Sigmoid colon (tissue), 4 donors: ENCODE data around the gene PLCB2.

Experiments used
- CTCF ChIP-seq, 4 experiments: fragments of 450-650 bp in 3 of 4; fragments of 200-600 bp in 1 of 4; IDR thresholded peaks; one replicate each; pipeline ENCODE4 v1.5.1; 2016 to 2019; ENCODE audit warnings: antibody characterized with exemption in 4 of 4, mild to moderate bottlenecking in 3 of 4, moderate library complexity in 2 of 4
- POLR2A ChIP-seq, 2 donors: fragments of 450-650 bp; IDR thresholded peaks; one replicate each; pipeline ENCODE4 v1.6.1; 2016; ENCODE audit warnings: antibody characterized with exemption in 2 of 2, mild to moderate bottlenecking in 2 of 2, moderate library complexity in 2 of 2
- POLR2AphosphoS5 ChIP-seq, 4 donors: sonication (generic); formaldehyde crosslinking; IDR thresholded peaks; one replicate each; pipeline ENCODE4 v1.6.1; 2017; ENCODE audit warnings: antibody characterized with exemption in 4 of 4

GRCh38 chr15:40276927-40277326 lies 30.8 kb downstream of the PLCB2 start:
- TF ChIP-seq CTCF (IDR thresholded peaks at IDR 0.05) (no peak), POLR2A (IDR thresholded peaks at IDR 0.05) (no peak), POLR2AphosphoS5 (IDR thresholded peaks at IDR 0.05) (no peak)
